Panc1 (cell line): Measurements from ENCODE around the gene EVI2A. TPM values are rescaled to one million over a fixed set of nuclear protein-coding genes. Genes with fewer than 3 reads are reported as not detected.

Experiments used
- ATAC-seq: fragments of 200-7000 bp; cut with Tn5 transposase; 2 replicates; pipeline ENCODE4 v1.9.1; 2020; ENCODE audit warnings: mild to moderate bottlenecking, moderate library complexity
- BruUV-seq: library from RNA; stranded (reverse); fragments of 400-500 nt; replicated peaks from 2 replicates; lab custom pipeline; 2021; lab: Mats Ljungman, UMichigan
- CTCF ChIA-PET: fragments of 300-600 bp; sonication (Branson Sonifier 250); formaldehyde crosslinking; loops from one replicate; lab custom pipeline; 2022; ENCODE audit warnings: antibody characterized with exemption; lab: Charles Lee
- POLR2A ChIA-PET: fragments of 300-600 bp; sonication (Branson Sonifier 250); formaldehyde crosslinking; loops from one replicate; lab custom pipeline; 2022; ENCODE audit warnings: antibody characterized with exemption; lab: Charles Lee
- DNase-seq: peaks from one replicate; pipeline ENCODE4 v3.0.0-alpha.2; 2010; ENCODE audit warnings: low read depth, low spot score
- H3K27ac ChIP-seq: 2 replicates; pipeline ENCODE4 v1.5.1; 2011; ENCODE audit warnings: mild to moderate bottlenecking, low read length, inconsistent platforms
- H3K27me3 ChIP-seq: fragments of 200-500 bp; sonication (Bioruptor generic); 2 replicates; pipeline ENCODE4 v1.6.0; 2014; ENCODE audit warnings: low read length, inconsistent platforms; ENCODE audit not compliant: control insufficient read depth, insufficient read depth
- H3K36me3 ChIP-seq: fragments of 200-500 bp; sonication (Bioruptor generic); 2 replicates; pipeline ENCODE4 v1.5.1; 2014; ENCODE audit warnings: inconsistent platforms, mild to moderate bottlenecking, low read length, moderate library complexity; ENCODE audit not compliant: control insufficient read depth, insufficient read depth
- H3K4me1 ChIP-seq: 2 replicates; pipeline ENCODE4 v1.5.1; 2011; ENCODE audit warnings: inconsistent platforms, mild to moderate bottlenecking, low read length, moderate library complexity; ENCODE audit not compliant: control insufficient read depth, insufficient read depth
- H3K4me3 ChIP-seq, 2 experiments: 2 replicates each; pipeline ENCODE4 v1.5.1; 2011 to 2012; ENCODE audit warnings: low read depth in 2 of 2, low read length in 2 of 2, mild to moderate bottlenecking in 2 of 2, inconsistent platforms in 1 of 2, moderate library complexity in 1 of 2
- H3K9me3 ChIP-seq: fragments of 200-500 bp; sonication (Bioruptor generic); 2 replicates; pipeline ENCODE4 v1.5.1; 2014; ENCODE audit warnings: low read depth, mild to moderate bottlenecking, inconsistent platforms, low read length, moderate library complexity; ENCODE audit not compliant: control insufficient read depth, insufficient read depth
- POLR2AphosphoS5 ChIP-seq: IDR thresholded peaks from 2 replicates; pipeline ENCODE4 v1.6.1; 2012; ENCODE audit warnings: mild to moderate bottlenecking, low read depth, low read length, moderate library complexity
- SIN3A ChIP-seq: IDR thresholded peaks from 2 replicates; pipeline ENCODE4 v1.6.1; 2012; ENCODE audit warnings: low read depth, mild to moderate bottlenecking, low read length, moderate library complexity, borderline replicate concordance; ENCODE audit not compliant: insufficient read depth
- TCF7L2 ChIP-seq: IDR thresholded peaks from 2 replicates; pipeline ENCODE4 v1.6.1; 2011; ENCODE audit warnings: mild to moderate bottlenecking, low read depth, low read length, inconsistent platforms
- in situ Hi-C: cut with HindIII; loops from 2 replicates; pipeline ENCODE4 v1.10.0; 2016; ENCODE audit warnings: low sequenced_read_pairs, low pct_unique_long_range_greater_than_20kb
- intact Hi-C: fragments of 100-400 bp; cut with micrococcal nuclease; formaldehyde crosslinking; loops from one replicate; pipeline ENCODE4 v1.10.0; 2022; ENCODE audit not compliant: unreplicated experiment
- total RNA-seq: library from RNA; stranded (reverse); gene quantifications from one replicate; pipeline ENCODE4 v1.2.1, GENCODE V29; 2021; ENCODE audit not compliant: unreplicated experiment
- TF ChIP-seq, protein P1 (sequence below): fragments of 450-650 bp; IDR thresholded peaks from 2 replicates; pipeline ENCODE4 v1.5.1; 2017; ENCODE audit warnings: mild to moderate bottlenecking
- TF ChIP-seq, protein P2 (sequence below), 2 experiments: IDR thresholded peaks; 2 replicates each; pipeline ENCODE4 v1.6.1; 2011 to 2012; ENCODE audit warnings: low read depth in 2 of 2, control low read depth in 1 of 2, low read length in 1 of 2, mild to moderate bottlenecking in 1 of 2, moderate library complexity in 1 of 2; ENCODE audit not compliant: insufficient read depth in 1 of 2

EVI2A gene
- total RNA-seq, 1 experiment from 2014 or later = not detected

DNA sequence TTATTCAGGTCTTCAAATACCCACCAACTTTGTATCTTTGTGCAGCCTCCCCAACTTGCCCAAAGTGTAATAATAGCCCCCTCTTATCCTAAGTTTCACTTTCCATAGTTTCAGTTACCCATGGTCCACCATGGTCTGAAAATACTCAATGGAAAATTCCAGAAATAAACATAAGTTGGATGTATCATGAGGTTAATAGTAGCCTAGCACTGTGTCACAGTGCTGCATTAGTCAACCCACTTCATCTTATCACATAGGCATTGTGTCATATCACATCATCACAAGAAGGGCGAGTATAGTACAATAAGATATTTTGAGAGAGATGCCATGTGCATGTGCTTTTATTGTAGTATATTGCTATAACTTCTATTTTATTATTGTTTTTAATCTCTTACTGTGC lies 46.3 kb downstream of the EVI2A start:
- CTCF ChIA-PET = no interaction called here
- H3K27me3 ChIP-seq = no peaks in the 10 kb centered on the region
- no peak overlapping the region for H3K27ac ChIP-seq
- POLR2A ChIA-PET = no interaction called here
- no peak for DNase-seq
- H3K9me3 ChIP-seq = no peaks in the 10 kb centered on the region
- intact Hi-C loops = no loop called here
- no peak overlapping the region for H3K4me3 ChIP-seq
- ATAC-seq = no peak
- H3K4me1 ChIP-seq = no peaks in the 10 kb centered on the region
- H3K36me3 ChIP-seq = no peaks in the 10 kb centered on the region
- TF ChIP-seq SIN3A = no peak
- no peak for TF ChIP-seq TCF7L2
- TF ChIP-seq, protein P1, sequence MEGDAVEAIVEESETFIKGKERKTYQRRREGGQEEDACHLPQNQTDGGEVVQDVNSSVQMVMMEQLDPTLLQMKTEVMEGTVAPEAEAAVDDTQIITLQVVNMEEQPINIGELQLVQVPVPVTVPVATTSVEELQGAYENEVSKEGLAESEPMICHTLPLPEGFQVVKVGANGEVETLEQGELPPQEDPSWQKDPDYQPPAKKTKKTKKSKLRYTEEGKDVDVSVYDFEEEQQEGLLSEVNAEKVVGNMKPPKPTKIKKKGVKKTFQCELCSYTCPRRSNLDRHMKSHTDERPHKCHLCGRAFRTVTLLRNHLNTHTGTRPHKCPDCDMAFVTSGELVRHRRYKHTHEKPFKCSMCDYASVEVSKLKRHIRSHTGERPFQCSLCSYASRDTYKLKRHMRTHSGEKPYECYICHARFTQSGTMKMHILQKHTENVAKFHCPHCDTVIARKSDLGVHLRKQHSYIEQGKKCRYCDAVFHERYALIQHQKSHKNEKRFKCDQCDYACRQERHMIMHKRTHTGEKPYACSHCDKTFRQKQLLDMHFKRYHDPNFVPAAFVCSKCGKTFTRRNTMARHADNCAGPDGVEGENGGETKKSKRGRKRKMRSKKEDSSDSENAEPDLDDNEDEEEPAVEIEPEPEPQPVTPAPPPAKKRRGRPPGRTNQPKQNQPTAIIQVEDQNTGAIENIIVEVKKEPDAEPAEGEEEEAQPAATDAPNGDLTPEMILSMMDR = no peak
- TF ChIP-seq, protein P2, sequence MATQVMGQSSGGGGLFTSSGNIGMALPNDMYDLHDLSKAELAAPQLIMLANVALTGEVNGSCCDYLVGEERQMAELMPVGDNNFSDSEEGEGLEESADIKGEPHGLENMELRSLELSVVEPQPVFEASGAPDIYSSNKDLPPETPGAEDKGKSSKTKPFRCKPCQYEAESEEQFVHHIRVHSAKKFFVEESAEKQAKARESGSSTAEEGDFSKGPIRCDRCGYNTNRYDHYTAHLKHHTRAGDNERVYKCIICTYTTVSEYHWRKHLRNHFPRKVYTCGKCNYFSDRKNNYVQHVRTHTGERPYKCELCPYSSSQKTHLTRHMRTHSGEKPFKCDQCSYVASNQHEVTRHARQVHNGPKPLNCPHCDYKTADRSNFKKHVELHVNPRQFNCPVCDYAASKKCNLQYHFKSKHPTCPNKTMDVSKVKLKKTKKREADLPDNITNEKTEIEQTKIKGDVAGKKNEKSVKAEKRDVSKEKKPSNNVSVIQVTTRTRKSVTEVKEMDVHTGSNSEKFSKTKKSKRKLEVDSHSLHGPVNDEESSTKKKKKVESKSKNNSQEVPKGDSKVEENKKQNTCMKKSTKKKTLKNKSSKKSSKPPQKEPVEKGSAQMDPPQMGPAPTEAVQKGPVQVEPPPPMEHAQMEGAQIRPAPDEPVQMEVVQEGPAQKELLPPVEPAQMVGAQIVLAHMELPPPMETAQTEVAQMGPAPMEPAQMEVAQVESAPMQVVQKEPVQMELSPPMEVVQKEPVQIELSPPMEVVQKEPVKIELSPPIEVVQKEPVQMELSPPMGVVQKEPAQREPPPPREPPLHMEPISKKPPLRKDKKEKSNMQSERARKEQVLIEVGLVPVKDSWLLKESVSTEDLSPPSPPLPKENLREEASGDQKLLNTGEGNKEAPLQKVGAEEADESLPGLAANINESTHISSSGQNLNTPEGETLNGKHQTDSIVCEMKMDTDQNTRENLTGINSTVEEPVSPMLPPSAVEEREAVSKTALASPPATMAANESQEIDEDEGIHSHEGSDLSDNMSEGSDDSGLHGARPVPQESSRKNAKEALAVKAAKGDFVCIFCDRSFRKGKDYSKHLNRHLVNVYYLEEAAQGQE (IDR thresholded peaks at IDR 0.05; ENCODE audit: insufficient read depth in 1 of 2, low read depth in 2 of 2, low read length in 1 of 2) = no peak
- TF ChIP-seq POLR2AphosphoS5 = no peak
- in situ Hi-C loops = no loop called here
- no TSS peak for BruUV-seq

DNA sequence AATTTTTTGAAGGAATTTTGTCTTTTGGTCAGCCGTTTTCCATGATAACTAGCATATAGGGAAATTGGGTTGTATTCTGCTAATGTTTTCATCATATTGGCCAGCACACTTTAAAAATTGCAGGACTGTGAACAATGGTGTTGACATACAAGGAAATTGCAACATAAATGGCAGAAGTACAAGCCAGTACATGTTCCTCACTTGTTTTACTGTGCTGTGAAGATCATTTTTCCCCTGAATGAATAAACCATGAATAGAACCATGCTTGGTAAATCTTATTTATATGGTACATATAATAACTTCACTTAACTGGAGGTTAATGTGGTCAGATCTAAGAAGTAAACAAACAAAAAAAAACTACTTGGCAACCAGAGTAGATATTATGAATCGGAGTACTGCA lies 47.2 kb downstream of the EVI2A start:
- ChIA-PET POLR2A (no interaction called here), CTCF (no interaction called here)
- H3K4me1 ChIP-seq = peaks cover 4% of the 10 kb centered on the region; the same call in 1 of the 2 replicates
- H3K4me3 ChIP-seq = no peak overlapping the region
- H3K36me3 ChIP-seq = no peaks in the 10 kb centered on the region
- TF ChIP-seq POLR2AphosphoS5 = no peak
- TF ChIP-seq SIN3A = no peak
- TF ChIP-seq, protein P2 (IDR thresholded peaks at IDR 0.05; ENCODE audit: insufficient read depth in 1 of 2, low read depth in 2 of 2, low read length in 1 of 2) = no peak
- in situ Hi-C loops = no loop called here
- ATAC-seq (no peak), DNase-seq (no peak)
- no TSS peak for BruUV-seq
- no peak overlapping the region for H3K27ac ChIP-seq
- intact Hi-C loops = no loop called here
- no peaks in the 10 kb centered on the region for H3K27me3 ChIP-seq
- H3K9me3 ChIP-seq = no peaks in the 10 kb centered on the region
